Prostate gland (tissue), 2 donors: ENCODE data around the gene MAD2L1BP. TPM values are rescaled to one million over a fixed set of nuclear protein-coding genes. Genes with fewer than 3 reads are reported as not detected.
"Not testable (repeated sequence)": the region's sequence is repeated elsewhere in the genome, so short reads cannot be mapped to it uniquely, and the experiment has no call there.

Experiments used
- DNase-seq: peaks from one replicate; pipeline ENCODE4 v3.0.0-alpha.2; 2019; ENCODE audit warnings: low spot score
- H3K27ac ChIP-seq, 2 donors: fragments of 200-600 bp; sonication (generic); 2 replicates each; pipeline ENCODE4 v1.5.1; 2017 to 2019
- H3K27me3 ChIP-seq: fragments of 200-600 bp; sonication (generic); replicated peaks from 2 replicates; pipeline ENCODE4 v1.5.1; 2019; ENCODE audit not compliant: insufficient read depth
- H3K36me3 ChIP-seq, 2 donors: fragments of 200-600 bp; sonication (generic); 1 replicate in 1 of 2; 2 replicates in 1 of 2; pipeline versions ENCODE4 v1.5.1 to v1.8.1; 2017 to 2019
- H3K4me1 ChIP-seq: fragments of 200-600 bp; sonication (generic); replicated peaks from 2 replicates; pipeline ENCODE4 v1.5.1; 2019
- H3K4me3 ChIP-seq, 2 donors: fragments of 200-600 bp; sonication (generic); 2 replicates each; pipeline ENCODE4 v1.5.1; 2017 to 2019
- H3K9me3 ChIP-seq: fragments of 200-600 bp; sonication (generic); 2 replicates; pipeline ENCODE4 v1.5.1; 2017
- POLR2A ChIP-seq: fragments of 450-650 bp; IDR thresholded peaks from one replicate; pipeline ENCODE4 v1.6.1; 2016; ENCODE audit warnings: antibody characterized with exemption, mild to moderate bottlenecking
- POLR2AphosphoS5 ChIP-seq: sonication (generic); formaldehyde crosslinking; IDR thresholded peaks from one replicate; pipeline ENCODE4 v1.6.1; 2017; ENCODE audit warnings: antibody characterized with exemption
- WGBS: methylation state at CpG from one replicate; pipeline ENCODE4 v1.1.5; 2018; 5-methylcytosine and 5-hydroxymethylcytosine counted together
- intact Hi-C: fragments of 100-400 bp; cut with DNase I; formaldehyde crosslinking; loops from one replicate; pipeline ENCODE4 v1.14.2; 2022
- total RNA-seq, 2 donors: library from RNA; depleted of rRNA; stranded (reverse); fragments of >200 nt; gene quantifications; one replicate each; pipeline ENCODE4 v1.1.0, GENCODE V29; 2016
- TF ChIP-seq, protein P1 (sequence below), 4 experiments: fragments of 200-600 bp in 2 of 4; fragments of 450-650 bp in 2 of 4; sonication (generic) in 2 of 4; IDR thresholded peaks; 1 replicate in 3 of 4; 2 replicates in 1 of 4; pipeline ENCODE4 v1.5.1; 2016 to 2019; ENCODE audit warnings: antibody characterized with exemption in 4 of 4, mild to moderate bottlenecking in 2 of 4, moderate library complexity in 2 of 4

MAD2L1BP gene
- total RNA-seq, 2 donors from 2014 or later, result 24.9 to 46.8 TPM

DNA sequence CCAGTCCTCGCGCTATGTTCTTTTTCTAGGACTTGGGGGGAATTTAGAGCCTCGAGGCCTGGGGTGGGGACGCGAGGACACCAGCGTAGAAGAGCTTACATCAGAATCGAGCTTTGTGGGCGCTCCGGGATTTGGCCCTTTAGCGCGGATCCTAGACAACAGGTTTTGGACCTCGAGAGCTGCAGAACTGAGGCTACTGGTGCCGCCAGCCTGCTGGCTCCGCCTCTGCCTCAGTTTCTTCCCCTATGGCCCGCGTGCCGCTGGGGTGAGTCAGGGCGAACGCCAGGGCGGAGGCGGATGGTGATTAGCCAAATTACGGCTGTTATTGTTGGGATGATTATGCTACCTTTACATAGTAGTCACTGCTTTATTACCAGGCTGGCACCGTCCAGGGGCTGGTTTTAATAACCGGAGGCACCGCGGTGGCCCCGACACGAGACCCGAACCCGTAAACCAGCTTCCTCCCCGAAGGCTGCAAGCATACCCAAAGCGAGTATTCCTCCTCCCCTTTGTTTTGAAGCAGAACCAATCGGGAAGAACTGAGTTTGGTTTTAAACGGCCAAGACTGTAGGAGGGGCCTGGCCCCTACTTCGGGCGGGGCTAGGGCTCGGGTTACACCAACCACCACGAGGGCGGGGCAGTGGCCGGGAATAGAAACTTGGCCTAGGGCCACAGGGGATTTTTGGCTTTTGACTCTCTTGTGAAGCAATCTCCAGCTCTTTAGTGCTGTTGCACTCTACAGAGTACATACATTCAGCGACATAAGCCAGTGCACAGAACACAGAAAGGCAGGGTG lies 5.9 kb upstream of the MAD2L1BP start:
- H3K27ac ChIP-seq, result peak overlapping the region; percentile 96 to 98
- DNase-seq, result peak; percentile 96
- H3K4me1 ChIP-seq, result peaks cover 9% of the 10 kb centered on the region
- intact Hi-C loops, result no loop called here
- no peaks in the 10 kb centered on the region for H3K9me3 ChIP-seq
- 0% methylated on average over 39 of the region's 41 CpGs for WGBS
- TF ChIP-seq, protein P1, sequence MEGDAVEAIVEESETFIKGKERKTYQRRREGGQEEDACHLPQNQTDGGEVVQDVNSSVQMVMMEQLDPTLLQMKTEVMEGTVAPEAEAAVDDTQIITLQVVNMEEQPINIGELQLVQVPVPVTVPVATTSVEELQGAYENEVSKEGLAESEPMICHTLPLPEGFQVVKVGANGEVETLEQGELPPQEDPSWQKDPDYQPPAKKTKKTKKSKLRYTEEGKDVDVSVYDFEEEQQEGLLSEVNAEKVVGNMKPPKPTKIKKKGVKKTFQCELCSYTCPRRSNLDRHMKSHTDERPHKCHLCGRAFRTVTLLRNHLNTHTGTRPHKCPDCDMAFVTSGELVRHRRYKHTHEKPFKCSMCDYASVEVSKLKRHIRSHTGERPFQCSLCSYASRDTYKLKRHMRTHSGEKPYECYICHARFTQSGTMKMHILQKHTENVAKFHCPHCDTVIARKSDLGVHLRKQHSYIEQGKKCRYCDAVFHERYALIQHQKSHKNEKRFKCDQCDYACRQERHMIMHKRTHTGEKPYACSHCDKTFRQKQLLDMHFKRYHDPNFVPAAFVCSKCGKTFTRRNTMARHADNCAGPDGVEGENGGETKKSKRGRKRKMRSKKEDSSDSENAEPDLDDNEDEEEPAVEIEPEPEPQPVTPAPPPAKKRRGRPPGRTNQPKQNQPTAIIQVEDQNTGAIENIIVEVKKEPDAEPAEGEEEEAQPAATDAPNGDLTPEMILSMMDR (IDR thresholded peaks at IDR 0.05), result peak in 1 of 4 experiments; percentile 4
- TF ChIP-seq POLR2AphosphoS5 (peak; percentile 99), POLR2A (peak; percentile 87)
- peak overlapping the region; percentile 85 to 99 for H3K4me3 ChIP-seq
- peaks cover 0 to 4% of the 10 kb centered on the region in 2 donors for H3K36me3 ChIP-seq
- H3K27me3 ChIP-seq, result no peaks in the 10 kb centered on the region

DNA sequence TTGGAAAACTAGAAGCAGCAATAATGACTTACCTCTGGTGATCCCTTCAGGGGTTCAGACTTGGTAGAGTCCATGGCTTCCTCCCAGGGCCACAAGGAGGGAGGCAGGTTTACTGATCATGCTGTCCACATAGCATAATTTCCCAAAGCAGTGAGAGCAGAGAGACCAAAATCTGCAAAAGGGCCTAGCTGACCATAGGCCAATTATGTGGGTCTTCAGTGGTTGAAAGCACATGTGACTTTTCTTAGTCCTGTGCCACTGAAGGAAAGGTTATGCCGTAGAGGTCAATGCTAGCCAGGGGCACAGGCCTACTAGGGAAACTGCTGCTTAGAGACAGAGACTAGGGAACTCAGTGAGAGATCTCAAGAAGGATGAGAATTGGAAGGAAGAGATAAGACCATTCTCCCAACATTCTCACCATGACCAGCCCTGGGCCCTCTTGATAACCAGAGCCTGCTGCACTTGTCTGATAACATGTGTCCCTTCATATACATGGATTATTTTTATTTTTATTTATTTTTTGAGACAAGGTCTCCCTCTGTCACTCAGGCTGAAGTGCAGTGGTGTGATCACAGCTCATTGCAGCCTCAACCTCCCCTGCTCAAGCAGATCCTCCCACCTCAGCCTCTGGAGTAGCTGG lies 4.5 kb upstream of the MAD2L1BP start:
- no peak overlapping the region for H3K27ac ChIP-seq
- H3K36me3 ChIP-seq, result no peaks in the 10 kb centered on the region
- whole genome bisulfite sequencing, result 91% methylated on average over 1 of the region's 1 CpG
- peaks cover 9% of the 10 kb centered on the region for H3K4me1 ChIP-seq
- DNase-seq, result no peak
- no peak overlapping the region for H3K4me3 ChIP-seq
- intact Hi-C loops, result no loop called here
- no peaks in the 10 kb centered on the region for H3K9me3 ChIP-seq
- TF ChIP-seq, protein P1 (IDR thresholded peaks at IDR 0.05), result no peak
- TF ChIP-seq POLR2A (no peak), POLR2AphosphoS5 (no peak)
- no peaks in the 10 kb centered on the region for H3K27me3 ChIP-seq

DNA sequence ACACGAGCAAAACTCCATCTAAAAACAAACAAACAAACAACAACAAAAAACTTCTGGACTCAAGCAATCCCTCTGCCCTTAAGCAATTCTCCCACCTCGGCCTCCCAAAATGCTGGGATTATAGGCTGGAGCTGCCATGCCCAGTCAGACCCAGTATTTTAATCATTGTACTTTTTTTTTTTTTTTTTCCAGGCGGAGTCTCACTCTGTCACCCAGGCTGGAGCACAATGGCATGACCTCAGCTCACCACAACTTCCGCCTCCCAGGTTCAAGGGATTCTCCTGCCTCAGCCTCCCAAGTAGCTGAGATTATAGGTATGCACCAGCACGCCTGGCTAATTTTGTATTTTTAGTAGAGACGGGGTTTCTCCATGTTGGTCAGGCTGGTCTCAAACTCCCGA lies 2.6 kb upstream of the MAD2L1BP start:
- 95% methylated on average over 7 of the region's 7 CpGs for WGBS
- H3K4me3 ChIP-seq, H3K27me3 ChIP-seq, intact Hi-C loops, DNase-seq, H3K9me3 ChIP-seq, H3K36me3 ChIP-seq, H3K27ac ChIP-seq, H3K4me1 ChIP-seq: not testable (repeated sequence)

DNA sequence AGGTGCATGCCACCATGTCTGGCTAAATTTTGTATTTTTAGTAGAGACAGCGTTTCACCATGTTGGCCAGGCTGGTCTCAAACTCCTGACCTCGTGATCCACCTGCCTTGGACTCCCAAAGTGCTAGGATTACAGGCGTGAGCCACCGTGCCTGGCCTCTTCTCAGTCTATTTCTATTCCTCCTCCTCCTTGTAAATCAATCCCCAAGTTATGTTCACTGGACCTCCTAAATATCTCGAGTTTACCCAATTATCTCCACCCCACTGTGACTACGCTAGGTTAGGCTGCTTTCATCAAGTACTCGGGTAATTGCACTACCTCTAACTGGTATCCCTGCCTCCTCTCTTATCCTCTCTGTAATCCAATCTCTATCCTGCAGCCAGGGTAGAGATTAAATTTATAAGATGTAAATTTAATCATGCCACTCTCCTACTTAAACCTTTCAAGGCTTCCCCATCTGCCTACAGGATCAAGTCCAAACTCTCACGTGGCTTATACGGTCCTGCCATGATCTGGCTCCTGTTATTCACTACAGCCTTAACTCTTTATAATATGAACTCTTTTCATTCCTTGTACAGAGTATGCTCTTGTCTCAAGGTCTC lies 837 bp upstream of the MAD2L1BP start:
- Histone ChIP-seq H3K9me3 (no peaks in the 10 kb centered on the region), H3K27me3 (no peaks in the 10 kb centered on the region), H3K27ac (no peak overlapping the region), H3K4me3 (no peak overlapping the region), H3K36me3 (no peaks in the 10 kb centered on the region), H3K4me1 (peaks cover 4% of the 10 kb centered on the region)
- TF ChIP-seq POLR2AphosphoS5, result no peak
- no peak for TF ChIP-seq POLR2A
- TF ChIP-seq, protein P1 (IDR thresholded peaks at IDR 0.05), result no peak
- 69% methylated on average over 9 of the region's 9 CpGs for WGBS
- DNase-seq, result no peak
- intact Hi-C loops, result no loop called here

DNA sequence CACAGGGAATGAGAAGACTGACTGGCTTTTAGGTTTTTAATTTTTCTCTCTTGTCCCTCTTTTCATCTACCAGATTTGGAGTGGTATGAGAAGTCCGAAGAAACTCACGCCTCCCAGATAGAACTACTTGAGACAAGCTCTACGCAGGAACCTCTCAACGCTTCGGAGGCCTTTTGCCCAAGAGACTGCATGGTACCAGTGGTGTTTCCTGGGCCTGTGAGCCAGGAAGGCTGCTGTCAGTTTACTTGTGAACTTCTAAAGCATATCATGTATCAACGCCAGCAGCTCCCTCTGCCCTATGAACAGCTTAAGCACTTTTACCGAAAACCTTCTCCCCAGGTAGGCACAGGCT lies 644 bp downstream of the MAD2L1BP start:
- no peaks in the 10 kb centered on the region for H3K36me3 ChIP-seq
- H3K4me1 ChIP-seq, result peaks cover 4% of the 10 kb centered on the region
- peak overlapping the region; percentile 65 to 71 for H3K4me3 ChIP-seq
- H3K27ac ChIP-seq, result peak overlapping the region; percentile 72 to 76
- DNase-seq, result no peak
- TF ChIP-seq, protein P1 (IDR thresholded peaks at IDR 0.05), result no peak
- TF ChIP-seq POLR2AphosphoS5 (no peak), POLR2A (no peak)
- intact Hi-C loops, result no loop called here
- 22% methylated on average over 7 of the region's 7 CpGs for WGBS
- no peaks in the 10 kb centered on the region for H3K27me3 ChIP-seq
- no peaks in the 10 kb centered on the region for H3K9me3 ChIP-seq
